NCI-H2196 (cell line): ENCODE results near the gene DDX10.

Source experiments
- DNase-seq: peaks from one replicate; lab custom pipeline; 2025; ENCODE audit not compliant: unreplicated experiment; lab: John Stamatoyannopoulos, UW

Gene DDX10

DNA sequence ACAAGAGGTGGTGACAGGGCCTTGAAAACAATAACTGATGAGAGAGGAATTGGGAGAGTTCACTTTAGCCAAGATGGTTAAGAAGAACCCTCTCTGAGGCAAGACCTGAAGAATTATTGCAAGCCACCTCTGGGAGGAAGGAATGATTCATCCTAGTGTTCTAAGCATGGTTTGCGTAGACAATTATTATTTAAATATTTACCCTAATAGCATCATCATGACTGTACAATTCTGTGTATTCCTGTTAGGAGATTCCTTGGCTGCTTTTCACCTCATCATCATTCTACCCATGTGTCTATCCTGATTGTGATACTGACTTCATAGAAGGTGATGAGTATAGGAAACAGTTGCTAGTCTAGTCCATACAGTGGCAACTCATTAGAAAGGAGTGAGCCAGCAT lies 264.4 kb downstream of the DDX10 start:
- no peak for DNase-seq

DNA sequence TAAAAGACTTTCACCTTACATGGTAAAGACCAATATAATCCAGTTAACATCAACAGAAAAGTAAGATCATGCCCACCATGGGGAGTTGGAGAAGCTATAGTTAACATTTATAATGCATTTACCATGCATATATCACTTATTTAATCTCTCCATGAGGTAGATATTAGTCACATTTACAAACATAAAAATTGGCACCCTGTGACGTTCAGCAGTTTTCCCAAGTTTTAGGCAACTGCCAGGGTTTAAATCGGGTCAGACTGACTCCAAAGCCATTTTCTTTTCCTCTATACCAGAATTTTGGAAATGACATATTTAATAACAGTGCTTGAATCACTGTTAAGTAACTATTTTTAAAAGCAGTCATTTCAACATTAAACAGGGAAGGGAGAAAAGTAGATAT lies 266.3 kb downstream of the DDX10 start:
- DNase-seq: no peak

DNA sequence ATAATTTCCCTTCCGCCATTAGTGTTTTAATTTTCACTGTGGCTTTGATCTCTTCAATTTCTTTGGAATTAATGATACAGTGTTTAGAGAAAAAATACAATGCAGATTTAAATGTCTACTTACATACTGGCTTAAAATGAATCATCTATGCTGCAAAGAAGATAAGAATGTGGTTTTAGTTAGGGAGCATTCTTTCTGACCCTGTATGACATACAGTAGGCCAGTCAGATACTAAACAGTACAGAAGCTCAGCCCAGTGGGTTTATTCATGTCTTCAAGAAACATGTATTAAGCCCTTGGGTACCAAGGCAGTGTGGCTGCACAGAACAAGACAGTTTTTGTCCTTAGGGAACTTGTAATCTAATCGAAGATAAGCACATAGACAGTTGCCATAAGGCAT lies 268.8 kb downstream of the DDX10 start:
- DNase-seq: no peak

DNA sequence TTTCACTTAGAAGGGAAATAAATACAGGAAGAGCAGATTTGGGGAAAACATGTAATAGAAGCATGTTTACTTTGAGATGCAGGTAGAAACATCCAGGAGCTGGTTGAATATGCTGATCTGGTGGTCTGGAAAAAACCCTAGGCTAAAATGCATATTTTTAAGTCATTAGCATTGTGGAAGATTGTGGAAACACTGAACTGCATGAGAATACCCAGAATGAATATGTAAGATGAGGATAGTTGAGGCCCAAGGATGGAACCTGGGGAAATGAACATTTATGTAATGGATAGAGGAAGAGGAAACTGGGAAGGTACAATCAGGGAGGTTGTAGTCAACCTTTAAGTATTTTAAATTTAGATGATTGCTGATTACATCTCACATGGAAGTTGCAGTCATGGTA lies 269.4 kb downstream of the DDX10 start:
- DNase-seq: no peak

DNA sequence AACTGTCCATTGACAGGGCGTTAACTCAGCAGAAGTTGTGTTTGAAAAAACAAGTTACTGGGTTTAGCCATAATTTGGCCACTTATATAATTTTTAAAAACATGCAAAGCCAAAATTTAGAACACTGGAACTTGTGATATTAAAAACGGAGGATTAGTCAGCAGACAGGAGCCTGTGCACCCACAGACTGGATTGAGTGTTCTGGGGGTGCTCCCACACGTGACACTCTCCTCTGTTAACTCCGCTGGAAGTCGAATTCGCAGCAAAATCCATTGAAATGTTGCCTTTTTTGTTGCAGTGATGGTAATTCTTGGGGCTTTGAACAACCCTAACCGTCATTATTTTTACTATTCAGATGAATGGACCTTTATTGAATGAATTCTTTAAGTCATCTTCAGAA lies 269.8 kb downstream of the DDX10 start:
- DNase-seq: no peak

DNA sequence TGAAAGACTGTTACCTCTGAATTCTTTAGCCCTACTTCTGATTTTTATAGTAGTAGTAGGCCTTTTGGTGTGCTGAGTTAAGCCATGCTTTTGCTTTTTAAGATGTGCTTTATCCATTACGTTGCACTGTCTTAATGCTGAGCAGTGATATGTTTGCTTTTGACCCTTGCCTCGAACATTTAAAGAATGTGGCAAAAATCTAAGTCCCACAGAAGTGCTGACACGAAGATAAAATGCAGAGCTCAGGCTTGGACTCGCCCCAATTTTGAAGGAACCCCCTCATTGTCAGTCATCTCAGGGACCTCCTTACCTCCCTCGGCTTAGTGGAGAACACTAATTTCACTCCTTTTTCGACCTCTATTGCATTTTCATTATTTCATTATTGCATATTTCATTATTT lies 272.9 kb downstream of the DDX10 start:
- DNase-seq: no peak

DNA sequence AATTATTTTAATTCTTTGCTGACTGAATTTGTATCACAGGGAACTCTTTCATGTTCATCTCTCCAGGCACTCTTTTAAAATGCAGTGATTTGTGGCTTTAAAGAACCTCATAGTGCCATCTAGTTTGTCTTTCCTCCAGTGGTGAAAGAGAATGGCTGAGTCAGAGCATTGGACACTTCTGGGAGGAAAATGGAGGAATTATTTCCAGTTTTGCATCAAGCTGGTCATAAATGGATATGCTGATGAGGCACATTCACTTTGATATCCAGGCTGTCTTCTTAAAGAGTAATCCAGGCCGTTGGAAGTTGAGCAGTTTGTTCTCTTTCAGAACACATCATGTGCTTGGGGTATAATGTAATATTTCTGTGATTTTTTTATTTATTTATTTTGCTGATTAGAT lies 273.7 kb downstream of the DDX10 start:
- DNase-seq: no peak

DNA sequence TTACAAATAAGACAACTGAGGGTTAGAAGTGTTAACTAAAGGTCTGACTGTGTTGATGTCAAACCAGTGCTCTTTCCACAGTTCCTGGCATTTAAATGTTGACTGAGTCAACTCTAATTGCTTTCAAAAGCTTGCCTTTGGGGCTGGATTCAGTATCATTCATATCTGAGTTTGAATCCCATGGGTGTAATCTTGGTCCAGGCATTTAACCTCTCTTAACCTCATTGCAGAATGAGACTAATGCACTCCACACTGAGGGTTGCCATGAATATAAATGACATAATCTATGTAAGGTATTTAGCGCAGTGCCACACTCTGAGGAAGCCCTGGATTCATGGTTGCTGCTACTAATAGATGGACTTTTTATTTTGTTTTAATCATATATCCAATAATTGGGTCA lies 274.3 kb downstream of the DDX10 start:
- no peak for DNase-seq

DNA sequence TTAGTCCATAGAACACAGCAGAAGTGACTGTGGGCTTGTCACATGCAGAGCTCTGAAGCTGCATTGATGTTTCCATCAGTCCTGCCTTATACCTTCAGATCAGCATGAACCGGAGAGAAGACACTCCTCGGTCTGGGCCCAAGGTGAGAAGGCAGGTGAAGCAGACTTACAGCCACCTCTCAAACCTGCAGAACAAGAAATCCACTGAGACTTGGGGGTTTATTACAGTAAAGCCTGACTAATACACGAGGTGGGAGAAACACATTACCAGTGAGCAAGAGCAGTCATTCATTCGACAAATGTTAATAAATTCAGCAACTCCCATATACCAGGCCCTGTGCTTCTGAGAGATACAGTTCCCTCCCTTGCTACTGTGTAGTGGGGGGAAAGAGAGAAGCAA lies 279.0 kb downstream of the DDX10 start:
- DNase-seq: no peak

DNA sequence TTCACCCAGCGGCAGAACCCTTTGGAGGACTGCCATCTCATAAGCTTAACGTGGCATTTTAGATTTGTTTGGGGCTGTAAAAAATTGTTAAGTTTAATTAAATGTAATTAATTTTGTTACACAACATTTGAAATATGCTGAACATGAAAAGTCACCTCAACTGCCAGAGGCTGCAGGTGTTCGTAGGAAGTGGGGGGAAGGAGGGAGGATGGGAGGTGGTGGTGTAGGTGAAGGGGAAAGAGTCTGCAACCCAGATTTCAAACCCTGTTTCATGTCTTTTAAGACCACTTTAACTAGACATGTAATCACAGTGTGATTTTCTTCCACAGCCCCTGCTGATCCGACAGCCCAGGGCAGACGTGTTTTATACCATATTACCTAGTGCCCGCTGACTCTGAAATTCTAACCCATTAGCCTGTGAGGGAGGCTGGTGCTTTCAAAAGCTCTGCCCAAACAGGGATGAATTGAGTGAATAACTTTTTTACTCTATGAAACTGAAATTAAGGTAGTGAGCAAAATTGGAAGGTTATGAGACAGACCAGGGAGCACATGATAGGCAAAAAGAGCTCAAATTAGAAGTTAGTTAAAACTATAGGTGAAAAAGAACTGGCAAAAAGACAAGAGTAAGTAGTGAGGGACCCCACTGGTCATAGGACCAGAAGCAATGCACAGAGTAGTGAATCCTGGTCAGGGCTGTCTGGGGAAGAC lies 279.8 kb downstream of the DDX10 start:
- DNase-seq: no peak

DNA sequence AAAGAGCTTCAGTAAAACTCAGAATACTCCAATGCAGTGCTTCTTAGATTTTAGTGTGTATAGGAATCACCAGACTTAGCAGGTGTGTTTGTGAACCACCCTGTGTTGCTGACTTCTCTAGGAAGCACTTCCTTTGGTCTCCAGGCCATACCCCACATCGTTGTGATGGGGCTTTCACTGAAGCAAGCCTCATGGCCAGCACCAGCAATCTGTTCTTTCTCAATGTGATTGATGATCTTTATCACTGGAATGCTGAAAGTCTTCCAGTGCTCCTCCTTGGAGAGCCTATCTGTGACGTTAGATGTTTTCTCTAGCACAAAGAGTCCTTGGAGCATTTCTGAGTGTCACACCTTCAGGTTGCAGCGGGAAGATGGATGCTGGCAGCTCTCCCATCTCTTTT lies 280.5 kb downstream of the DDX10 start:
- no peak for DNase-seq

DNA sequence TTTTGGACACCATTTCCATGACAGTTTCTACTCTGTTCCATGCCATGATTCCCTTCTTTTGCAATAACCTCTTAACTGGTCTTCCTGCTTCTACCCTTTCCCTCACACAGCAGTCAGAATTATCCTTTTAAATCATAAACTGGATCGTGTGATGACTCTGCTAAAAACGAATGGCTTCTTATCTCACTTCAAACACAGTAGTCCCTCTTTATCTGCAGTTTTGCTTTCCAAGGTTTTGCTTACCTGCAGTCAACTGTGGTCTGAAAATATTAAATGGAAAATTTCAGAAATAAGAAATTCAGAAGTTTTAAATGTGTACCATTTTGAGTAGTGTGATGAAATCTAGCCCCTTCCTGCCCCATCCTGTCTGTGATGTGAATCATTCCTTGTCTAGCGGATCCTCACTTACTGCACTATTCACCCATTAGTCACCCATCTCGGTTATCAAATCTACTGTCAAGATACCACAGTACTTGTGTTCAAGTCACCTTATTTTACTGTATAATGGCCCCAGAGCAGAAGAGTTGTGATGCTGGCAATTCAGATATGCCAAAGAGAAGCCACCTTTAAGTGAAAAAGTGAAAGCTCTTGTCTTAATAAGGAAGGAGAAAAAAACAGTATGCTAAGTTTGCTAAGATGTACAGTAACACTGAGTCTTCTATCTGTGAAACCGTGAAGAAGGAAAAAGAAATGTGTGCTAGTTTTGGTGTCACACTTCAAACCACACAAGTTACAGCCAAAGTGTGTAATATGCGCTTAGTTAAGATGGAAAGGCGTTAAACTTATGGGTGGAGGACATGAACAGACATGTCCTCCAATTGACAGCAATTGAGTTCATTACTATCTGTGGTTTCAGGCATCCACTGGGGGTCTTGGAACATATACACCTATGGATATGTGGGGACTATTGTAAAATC lies 283.0 kb downstream of the DDX10 start:
- DNase-seq: no peak

DNA sequence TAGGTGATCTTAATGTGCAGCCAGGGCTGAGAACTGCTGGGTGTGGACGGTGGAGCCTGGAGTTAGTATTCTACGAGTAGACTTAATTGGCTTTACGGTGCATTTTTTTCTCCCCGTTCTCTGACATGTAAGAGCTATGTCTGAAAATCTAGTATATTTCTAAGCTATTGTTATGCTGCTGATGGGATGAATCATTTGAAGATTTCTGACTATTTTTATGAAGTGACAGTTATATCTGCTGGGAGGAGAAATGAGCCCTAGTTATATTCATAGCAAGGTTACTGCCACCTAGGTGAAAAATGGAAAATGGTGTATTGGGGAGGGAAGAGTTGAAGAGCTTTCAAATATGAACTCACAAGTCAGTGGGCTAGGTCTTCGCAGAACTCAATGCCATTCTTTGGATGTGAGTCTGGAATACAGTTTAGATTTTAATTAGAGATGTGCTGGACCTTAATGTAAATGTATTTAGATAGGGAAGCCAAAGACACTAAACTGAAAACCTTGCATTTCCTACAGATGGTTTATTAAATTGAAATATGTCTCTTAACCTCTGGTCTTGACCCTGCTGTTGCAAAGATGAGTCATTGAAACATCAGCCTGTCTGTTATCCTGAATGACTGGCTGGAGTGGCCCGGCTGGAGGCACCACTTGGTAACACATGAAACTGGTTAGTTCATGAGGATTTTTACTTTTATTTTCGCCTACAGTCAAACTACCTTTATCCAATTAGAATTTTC lies 293.7 kb downstream of the DDX10 start:
- no peak for DNase-seq

DNA sequence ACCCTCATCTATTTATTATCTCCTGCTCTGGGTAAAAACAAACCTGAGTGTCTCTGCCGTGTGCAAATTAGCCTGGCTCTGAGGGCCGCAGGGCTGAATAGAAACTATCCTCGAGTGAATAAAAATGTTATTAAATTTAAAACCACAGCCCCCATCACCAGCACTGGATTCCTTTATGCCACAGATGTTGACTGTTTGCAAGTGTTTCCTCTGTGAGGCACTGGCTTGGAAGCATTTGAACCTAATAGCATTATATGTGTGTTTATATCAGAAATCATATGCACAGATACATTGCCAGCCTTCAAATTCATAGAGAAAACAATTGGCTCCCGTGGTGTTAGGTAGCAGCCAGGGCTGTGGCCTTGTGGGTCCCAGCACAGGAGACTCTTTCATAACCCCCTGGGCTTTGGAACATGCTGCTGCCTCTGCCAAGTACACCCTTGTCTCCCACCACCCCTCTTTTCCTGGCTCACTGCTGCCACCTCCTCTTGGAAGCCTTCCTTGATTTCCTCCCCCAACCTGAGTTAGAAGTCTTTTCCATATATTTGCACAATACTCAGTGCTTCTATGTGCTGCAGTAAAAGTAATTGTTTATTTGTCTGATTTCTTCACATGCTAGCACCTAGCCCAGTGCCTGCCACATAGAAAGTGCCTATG lies 294.4 kb downstream of the DDX10 start:
- DNase-seq: no peak

DNA sequence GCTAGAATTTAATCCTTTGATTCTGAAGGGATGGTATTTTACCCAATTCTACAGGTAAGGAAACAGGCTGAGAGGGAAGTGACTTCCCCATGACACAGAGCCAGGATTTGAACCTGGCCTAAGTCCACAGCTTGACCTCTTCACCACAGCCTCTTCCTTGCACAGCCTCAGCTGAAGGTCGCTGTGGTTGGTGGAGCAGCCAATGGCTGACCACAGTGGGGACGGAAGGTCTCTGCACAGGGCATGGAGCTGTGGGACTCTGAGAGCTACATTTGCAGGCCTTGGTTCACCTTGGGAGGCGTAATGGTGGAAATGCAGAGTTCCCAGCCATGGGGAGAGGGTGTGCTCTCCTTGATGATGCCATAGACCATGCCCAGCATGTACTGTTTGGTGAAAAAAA lies 295.0 kb downstream of the DDX10 start:
- DNase-seq: no peak

DNA sequence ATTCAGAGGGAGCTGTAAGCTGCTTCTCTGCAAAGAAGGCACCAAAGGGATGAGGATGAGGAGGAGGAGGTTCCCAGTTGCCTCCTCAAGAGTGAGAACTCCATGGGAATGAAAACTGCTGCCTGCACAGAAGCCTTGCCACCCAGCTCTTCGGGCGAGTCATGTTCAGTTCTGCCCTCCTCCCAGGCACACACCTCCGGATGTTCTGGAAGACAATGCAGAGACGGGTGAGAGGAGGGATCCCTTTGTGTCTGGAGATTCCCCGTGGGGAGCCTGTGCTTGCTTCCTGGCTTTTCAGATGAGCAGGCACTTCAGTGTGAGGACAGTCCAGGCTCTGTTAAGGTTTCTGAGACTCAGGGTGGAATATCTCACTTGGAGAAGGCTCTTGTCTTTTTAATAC lies 295.6 kb downstream of the DDX10 start:
- no peak for DNase-seq

DNA sequence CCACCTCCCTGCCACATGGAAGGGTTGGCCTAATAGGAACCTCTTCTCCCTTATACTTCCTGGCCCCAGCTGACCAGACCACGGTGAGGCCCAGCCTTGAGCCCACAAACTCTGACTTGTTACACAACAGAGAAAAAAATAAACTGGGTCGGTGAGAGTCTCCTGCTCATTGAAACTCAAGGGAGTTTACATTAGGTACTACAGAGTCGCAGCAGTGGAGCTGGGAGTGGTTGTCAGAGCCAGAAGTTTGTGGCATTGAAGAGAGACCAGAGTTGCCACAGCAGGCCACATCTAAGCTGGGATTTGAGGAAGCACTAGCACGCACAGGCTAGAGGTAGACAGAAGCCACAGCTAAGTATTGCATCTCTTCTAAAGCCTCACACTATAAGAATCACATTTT lies 296.2 kb downstream of the DDX10 start:
- DNase-seq: no peak

DNA sequence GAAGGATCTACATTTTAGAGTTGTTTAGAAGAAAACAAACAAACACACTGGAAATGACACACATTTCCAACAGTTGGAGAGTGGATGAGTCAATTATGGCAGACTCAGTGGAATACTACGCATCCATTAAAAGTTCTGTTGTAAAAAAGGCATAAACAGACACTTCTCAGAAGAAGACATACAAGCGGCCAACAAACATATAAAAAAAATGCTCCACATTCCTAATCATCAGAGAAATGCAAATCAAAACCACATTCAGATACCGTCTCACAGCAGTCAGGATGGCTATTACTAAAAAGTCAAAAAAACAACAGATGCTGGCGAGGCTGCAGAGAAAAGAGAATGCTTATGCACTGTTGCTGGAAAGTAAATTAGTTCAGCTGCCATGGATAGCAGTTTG lies 298.2 kb downstream of the DDX10 start:
- DNase-seq: no peak

DNA sequence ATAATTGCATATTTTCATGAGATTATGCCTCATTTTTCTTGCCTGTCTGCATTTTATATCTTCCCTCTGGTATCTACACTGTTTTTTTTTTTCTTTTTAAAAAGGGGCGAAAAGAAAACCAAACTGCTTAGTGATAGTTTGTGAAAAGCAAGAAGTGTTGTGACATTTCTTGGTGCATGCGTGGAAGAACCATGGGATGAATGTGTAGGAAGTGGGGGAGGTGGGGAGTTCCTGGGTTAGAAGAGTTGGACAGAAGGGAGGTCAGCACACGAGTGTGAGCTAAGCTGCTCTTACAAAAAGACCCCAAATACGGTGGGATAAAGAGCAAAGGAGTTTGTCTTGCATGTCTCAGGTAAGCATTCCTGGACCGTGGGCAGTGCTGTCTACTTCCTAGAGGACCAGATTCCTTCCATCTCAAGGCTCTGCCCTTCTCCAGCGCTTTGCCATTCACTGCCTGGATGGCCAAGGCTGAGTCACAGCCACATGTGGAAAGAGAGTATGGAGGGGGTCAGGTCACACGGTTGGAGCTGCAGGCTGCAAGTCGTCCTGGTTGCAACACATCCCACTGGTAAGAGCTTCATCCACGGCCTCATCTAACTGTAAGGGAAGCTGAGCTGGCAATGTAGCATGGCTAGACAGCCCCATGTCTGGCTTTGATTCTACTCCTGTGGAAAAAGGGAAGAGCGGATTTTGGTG lies 300.6 kb downstream of the DDX10 start:
- no peak for DNase-seq

DNA sequence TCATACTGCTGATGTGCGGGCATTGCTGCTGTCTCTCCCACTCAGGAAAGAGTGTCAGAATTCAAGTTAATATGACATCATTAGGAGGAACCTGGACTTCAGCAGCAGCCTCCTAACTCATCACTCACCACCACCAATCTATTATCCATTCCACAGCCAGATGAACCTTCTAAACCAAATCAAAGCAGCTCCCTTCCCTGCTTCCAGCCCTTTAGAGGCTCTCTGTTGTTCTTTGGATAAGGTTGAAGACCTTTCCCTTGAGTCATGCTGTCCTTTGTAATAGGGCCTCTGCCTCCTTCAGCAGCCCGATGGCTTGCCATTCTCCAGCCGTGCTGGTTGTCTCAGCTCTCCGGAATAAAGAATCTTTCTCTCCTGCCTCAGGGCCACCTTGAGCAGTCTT lies 301.3 kb downstream of the DDX10 start:
- DNase-seq: no peak

DNA sequence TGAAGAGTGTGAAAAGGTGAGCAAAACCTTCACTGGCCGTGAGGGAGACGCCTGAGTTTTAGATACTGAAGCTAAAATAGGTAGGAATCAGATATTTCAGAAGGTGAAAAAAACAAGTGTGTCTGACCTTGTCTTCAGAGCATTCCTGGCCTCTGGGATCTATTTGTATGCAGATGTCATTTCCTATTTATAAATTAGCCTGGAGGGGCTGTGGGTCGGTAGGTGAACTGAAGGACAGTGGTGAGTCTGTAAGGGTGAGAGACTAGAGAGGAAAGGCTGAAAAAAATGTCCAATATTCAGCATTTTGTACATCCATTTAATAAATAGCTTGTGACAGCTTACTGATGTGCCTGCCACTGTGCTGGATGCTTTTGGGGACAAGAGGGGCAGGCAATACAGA lies 302.1 kb downstream of the DDX10 start:
- DNase-seq: no peak
